ENCODE results near the gene IFI30. TPM values are rescaled to one million over a fixed set of nuclear protein-coding genes. Genes with fewer than 3 reads are reported as not detected.

IFI30 gene
- total RNA-seq, 1 experiment from 2014 or later = 416 TPM

DNA sequence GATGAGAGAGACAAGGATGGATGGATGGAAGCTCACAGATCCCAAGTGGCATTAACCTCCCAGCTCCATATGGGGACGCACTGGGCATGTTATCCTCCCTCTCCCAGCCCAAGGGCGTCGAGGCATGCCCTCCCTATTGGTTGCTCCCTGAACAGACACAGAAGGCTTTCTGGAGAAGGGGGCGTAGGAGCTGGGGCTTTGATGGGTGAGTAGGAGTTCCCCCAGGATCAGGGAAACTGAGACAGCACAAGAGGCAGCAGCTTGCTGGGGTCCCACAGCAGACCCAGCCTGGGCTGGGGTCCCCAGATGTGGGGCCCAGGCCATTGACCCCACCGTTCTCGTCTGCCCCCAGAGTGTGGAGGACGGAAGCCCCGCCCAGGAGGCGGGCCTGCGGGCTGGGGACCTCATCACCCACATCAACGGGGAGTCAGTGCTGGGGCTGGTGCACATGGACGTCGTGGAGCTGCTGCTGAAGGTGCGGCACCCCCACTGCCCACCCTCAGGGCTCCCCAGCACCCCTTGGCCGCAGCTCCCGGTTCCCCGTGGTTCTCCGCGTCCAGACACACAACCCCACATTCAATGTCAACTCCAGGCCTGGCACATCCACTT lies 28.1 kb upstream of the IFI30 start:
- no peak overlapping the region for H3K27ac ChIP-seq (ENCODE audit: low read length)
- H3K4me3 ChIP-seq (ENCODE audit: low read length) = no peak overlapping the region
- H2AFZ ChIP-seq (ENCODE audit: low read length) = no peak overlapping the region
- H3K79me2 ChIP-seq (ENCODE audit: low read length) = no peaks in the 10 kb centered on the region
- no peak overlapping the region for H3K4me2 ChIP-seq (ENCODE audit: low read depth, low read length, poor library complexity, severe bottlenecking)
- no peaks in the 10 kb centered on the region for H3K9me2 ChIP-seq (replicated peaks; ENCODE audit: insufficient read depth, low read length)
- H3K4me1 ChIP-seq (ENCODE audit: low read length) = no peaks in the 10 kb centered on the region
- no peaks in the 10 kb centered on the region for H3K27me3 ChIP-seq (ENCODE audit: low read length)
- no peaks in the 10 kb centered on the region for H3K9me3 ChIP-seq (ENCODE audit: low read length)
- 0 out of 2 replicates have a peak, but pooled peaks cover 5% of the 10 kb centered on the region for H3K36me3 ChIP-seq (ENCODE audit: insufficient read depth, low read length)
- no peak overlapping the region for H3K9ac ChIP-seq (ENCODE audit: low read length)
- no peaks in the 10 kb centered on the region for H4K20me1 ChIP-seq (ENCODE audit: insufficient read depth, low read depth, low read length)
- DNase-seq = no peak

DNA sequence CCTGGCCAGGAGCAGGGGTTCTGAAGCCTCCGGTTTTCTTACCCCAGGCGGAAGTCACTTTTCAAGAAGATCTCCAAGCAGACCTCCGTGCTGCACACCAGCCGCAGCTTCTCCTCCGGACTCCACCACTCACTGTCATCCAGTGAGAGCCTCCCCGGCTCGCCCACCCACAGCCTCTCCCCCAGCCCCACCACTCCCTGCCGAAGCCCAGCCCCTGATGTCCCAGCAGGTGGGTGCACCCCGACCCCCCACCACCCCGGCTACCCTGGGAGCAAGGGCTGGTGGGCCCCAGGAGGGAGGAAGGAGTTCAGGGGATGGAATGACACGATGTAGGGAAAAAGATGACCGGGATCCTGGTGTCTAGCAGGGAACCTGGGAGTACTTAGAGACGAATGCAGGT lies 26.2 kb upstream of the IFI30 start:
- H4K20me1 ChIP-seq (ENCODE audit: insufficient read depth, low read depth, low read length) = no peaks in the 10 kb centered on the region
- H3K9ac ChIP-seq (ENCODE audit: low read length) = no peak overlapping the region
- no peak overlapping the region for H3K27ac ChIP-seq (ENCODE audit: low read length)
- peaks cover 12% of the 10 kb centered on the region for H3K4me1 ChIP-seq (ENCODE audit: low read length)
- H3K4me2 ChIP-seq (ENCODE audit: low read depth, low read length, poor library complexity, severe bottlenecking) = no peak overlapping the region
- no peaks in the 10 kb centered on the region for H3K9me3 ChIP-seq (ENCODE audit: low read length)
- DNase-seq = no peak
- H3K4me3 ChIP-seq (ENCODE audit: low read length) = no peak overlapping the region
- H3K27me3 ChIP-seq (ENCODE audit: low read length) = no peaks in the 10 kb centered on the region
- H3K9me2 ChIP-seq (replicated peaks; ENCODE audit: insufficient read depth, low read length) = no peaks in the 10 kb centered on the region
- no peak overlapping the region for H2AFZ ChIP-seq (ENCODE audit: low read length)
- H3K79me2 ChIP-seq (ENCODE audit: low read length) = no peaks in the 10 kb centered on the region
- H3K36me3 ChIP-seq (ENCODE audit: insufficient read depth, low read length) = no peaks in the 10 kb centered on the region

DNA sequence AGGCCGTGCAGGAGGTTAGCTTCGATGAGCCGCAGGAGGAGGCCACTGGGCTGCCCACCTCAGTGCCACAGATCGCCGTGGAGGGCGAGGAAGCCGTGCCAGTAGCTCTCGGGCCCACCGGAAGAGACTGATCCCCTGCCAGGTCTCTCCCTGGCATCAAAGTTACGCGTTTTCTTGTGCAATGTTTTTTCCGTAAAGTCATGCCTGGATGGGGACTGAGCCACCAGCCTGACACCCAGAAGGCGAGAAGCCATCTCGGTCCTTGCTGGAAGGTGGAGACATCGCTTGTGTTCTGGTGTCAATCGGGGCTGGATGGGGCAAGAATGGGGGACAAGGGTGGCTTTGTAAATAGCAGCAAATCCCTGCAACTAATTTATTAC lies 24.0 kb upstream of the IFI30 start:
- no peak for DNase-seq
- Histone ChIP-seq H2AFZ (ENCODE audit: low read length) (no peak overlapping the region), H3K36me3 (ENCODE audit: insufficient read depth, low read length) (no peaks in the 10 kb centered on the region), H3K4me1 (ENCODE audit: low read length) (peaks cover 23% of the 10 kb centered on the region), H3K27me3 (ENCODE audit: low read length) (no peaks in the 10 kb centered on the region), H3K9me2 (replicated peaks; ENCODE audit: insufficient read depth, low read length) (no peaks in the 10 kb centered on the region), H3K4me3 (ENCODE audit: low read length) (no peak overlapping the region), H4K20me1 (ENCODE audit: insufficient read depth, low read depth, low read length) (no peaks in the 10 kb centered on the region), H3K27ac (ENCODE audit: low read length) (no peak overlapping the region), H3K4me2 (ENCODE audit: low read depth, low read length, poor library complexity, severe bottlenecking) (no peak overlapping the region), H3K79me2 (ENCODE audit: low read length) (peaks cover 13% of the 10 kb centered on the region), H3K9me3 (ENCODE audit: low read length) (no peaks in the 10 kb centered on the region), H3K9ac (ENCODE audit: low read length) (no peak overlapping the region)

DNA sequence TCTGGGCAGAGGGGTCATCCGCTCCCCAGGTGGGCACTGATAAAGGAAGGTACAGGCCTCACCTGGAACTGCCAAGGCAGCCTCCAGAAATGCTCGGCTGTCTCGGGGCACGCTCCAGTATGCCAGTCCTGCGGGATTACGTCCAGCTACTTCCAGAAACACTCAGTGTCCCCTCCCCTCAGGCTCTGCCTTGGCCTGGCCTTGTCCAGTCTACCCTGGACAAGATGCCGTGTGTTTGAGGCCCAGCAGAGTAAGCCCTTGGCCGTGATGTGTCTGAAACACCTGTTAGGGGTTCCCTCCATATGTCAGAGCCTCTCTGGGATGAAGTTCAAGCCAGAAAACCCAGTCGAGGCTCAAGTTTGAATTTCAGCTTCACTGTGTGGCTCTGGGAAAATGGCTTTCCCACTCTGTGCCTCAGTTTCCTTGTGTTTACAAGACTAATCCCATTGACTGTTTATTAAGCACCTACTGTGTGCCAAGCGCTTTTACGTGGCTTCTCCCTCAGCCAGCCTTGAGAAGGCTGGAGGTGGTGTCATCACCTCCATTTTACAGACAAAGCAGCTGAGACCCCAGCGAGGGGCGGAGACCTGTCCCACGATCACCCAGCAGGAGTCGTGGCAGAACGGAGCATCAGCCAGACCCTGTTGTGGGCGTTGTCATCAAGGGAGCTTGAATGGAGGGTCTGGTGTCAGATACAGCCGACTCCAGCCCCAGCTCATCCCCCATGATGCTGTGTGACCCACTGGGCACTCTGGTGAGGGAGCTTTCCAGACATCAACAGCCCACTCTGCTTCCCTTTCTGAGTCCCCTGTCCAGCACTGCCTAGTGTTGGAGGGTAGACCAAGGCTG lies 22.6 kb upstream of the IFI30 start:
- peak overlapping the region; percentile 49; the same call in 1 of the 2 replicates for H3K4me3 ChIP-seq (ENCODE audit: low read length)
- no peaks in the 10 kb centered on the region for H3K27me3 ChIP-seq (ENCODE audit: low read length)
- no peaks in the 10 kb centered on the region for H3K36me3 ChIP-seq (ENCODE audit: insufficient read depth, low read length)
- no peaks in the 10 kb centered on the region for H4K20me1 ChIP-seq (ENCODE audit: insufficient read depth, low read depth, low read length)
- H3K27ac ChIP-seq (ENCODE audit: low read length) = peak overlapping the region; percentile 96
- H3K9me2 ChIP-seq (replicated peaks; ENCODE audit: insufficient read depth, low read length) = no peaks in the 10 kb centered on the region
- H3K9me3 ChIP-seq (ENCODE audit: low read length) = no peaks in the 10 kb centered on the region
- peaks cover 23% of the 10 kb centered on the region for H3K4me1 ChIP-seq (ENCODE audit: low read length)
- H3K9ac ChIP-seq (ENCODE audit: low read length) = peak overlapping the region; percentile 98
- no peak for DNase-seq
- H3K4me2 ChIP-seq (ENCODE audit: low read depth, low read length, poor library complexity, severe bottlenecking) = peak overlapping the region; percentile 92
- H3K79me2 ChIP-seq (ENCODE audit: low read length) = peaks cover 19% of the 10 kb centered on the region
- H2AFZ ChIP-seq (ENCODE audit: low read length) = no peak overlapping the region

DNA sequence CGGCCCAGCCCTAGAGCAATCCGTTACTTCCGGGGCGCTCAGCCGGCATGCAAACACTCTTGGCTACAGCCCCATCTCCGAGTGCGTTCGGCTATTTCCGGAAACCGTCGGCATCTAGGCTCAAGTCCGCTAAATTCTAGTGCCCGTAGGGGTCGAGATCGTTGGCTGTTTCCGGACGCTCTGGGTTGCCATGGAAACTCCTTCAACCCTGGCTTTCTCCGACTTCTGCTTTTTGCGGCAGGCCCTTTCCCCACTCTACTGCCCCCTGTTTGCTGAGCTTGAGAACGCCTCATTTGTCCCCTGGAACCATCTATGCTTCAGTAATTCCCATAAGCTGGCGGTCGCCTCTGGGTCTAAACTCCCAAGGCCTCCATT lies 21.2 kb upstream of the IFI30 start:
- H3K27me3 ChIP-seq (ENCODE audit: low read length) = no peaks in the 10 kb centered on the region
- peak; percentile 100 for DNase-seq
- H3K9me2 ChIP-seq (replicated peaks; ENCODE audit: insufficient read depth, low read length) = no peaks in the 10 kb centered on the region
- H3K9me3 ChIP-seq (ENCODE audit: low read length) = no peaks in the 10 kb centered on the region
- H3K9ac ChIP-seq (ENCODE audit: low read length) = peak overlapping the region; percentile 98
- H3K4me1 ChIP-seq (ENCODE audit: low read length) = peaks cover 30% of the 10 kb centered on the region
- H3K4me3 ChIP-seq (ENCODE audit: low read length) = peak overlapping the region; percentile 72
- H3K79me2 ChIP-seq (ENCODE audit: low read length) = peaks cover 23% of the 10 kb centered on the region
- H3K27ac ChIP-seq (ENCODE audit: low read length) = peak overlapping the region; percentile 96
- no peaks in the 10 kb centered on the region for H4K20me1 ChIP-seq (ENCODE audit: insufficient read depth, low read depth, low read length)
- peak overlapping the region; percentile 92 for H3K4me2 ChIP-seq (ENCODE audit: low read depth, low read length, poor library complexity, severe bottlenecking)
- no peaks in the 10 kb centered on the region for H3K36me3 ChIP-seq (ENCODE audit: insufficient read depth, low read length)
- peak overlapping the region; percentile 93; the same call in 1 of the 2 replicates for H2AFZ ChIP-seq (ENCODE audit: low read length)

DNA sequence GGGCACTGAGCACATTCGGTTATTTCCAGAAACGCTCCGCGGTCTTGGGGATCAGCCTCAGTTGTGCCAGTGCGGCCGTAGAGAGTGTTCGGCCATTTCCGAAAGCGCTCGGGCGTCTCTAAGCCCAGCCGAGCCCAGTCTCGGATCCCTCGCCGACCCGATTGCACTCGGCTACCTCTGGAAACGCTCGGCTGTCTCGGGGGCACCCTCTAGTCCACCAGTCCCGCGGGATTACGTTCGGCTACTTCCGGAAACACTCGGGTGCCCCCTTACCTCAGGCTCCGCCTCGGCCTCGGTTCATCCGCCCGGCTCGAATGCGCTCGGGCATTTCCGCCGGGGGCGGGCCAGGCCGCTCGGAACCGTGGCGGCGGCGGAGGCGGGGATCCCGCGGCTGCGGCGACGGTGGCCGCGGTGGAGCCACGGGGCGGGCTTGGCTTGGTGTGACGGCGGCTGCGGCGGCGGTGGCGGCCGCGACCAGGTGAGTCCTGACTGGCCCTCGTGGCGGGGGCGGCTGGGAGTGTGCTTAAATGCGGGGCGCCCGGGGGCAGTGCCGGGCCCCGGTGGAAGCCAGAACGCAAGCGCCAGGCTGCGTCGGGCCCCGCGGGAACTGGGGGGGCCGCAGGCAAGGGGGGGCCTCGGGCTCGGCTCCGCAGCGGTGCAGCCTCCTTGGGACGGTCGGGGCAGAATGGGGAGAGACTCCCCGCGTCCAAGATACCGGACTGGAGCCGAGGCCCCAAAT lies 20.6 kb upstream of the IFI30 start, which contains the start of gene PIK3R2:
Gene PIK3R2, plus strand, starts transcription at position 347 of the 739 bp plus-strand sequence. CDS start 2,717 bp downstream, outside the sequence.
- Histone ChIP-seq H3K36me3 (ENCODE audit: insufficient read depth, low read length) (no peaks in the 10 kb centered on the region), H3K9ac (ENCODE audit: low read length) (peak within 1 kb of the TSS; percentile 98), H4K20me1 (ENCODE audit: insufficient read depth, low read depth, low read length) (no peaks in the 10 kb centered on the region), H3K4me1 (ENCODE audit: low read length) (peaks cover 31% of the 10 kb centered on the region), H3K4me3 (ENCODE audit: low read length) (peak within 1 kb of the TSS; percentile 72), H3K9me2 (replicated peaks; ENCODE audit: insufficient read depth, low read length) (no peaks in the 10 kb centered on the region), H3K27ac (ENCODE audit: low read length) (peak within 1 kb of the TSS; percentile 96), H3K27me3 (ENCODE audit: low read length) (no peaks in the 10 kb centered on the region), H3K79me2 (ENCODE audit: low read length) (peaks cover 23% of the 10 kb centered on the region), H2AFZ (ENCODE audit: low read length) (peak within 1 kb of the TSS; percentile 93; the same call in 1 of the 2 replicates), H3K4me2 (ENCODE audit: low read depth, low read length, poor library complexity, severe bottlenecking) (peak within 1 kb of the TSS; percentile 92), H3K9me3 (ENCODE audit: low read length) (no peaks in the 10 kb centered on the region)
- DNase-seq = peak; percentile 100

DNA sequence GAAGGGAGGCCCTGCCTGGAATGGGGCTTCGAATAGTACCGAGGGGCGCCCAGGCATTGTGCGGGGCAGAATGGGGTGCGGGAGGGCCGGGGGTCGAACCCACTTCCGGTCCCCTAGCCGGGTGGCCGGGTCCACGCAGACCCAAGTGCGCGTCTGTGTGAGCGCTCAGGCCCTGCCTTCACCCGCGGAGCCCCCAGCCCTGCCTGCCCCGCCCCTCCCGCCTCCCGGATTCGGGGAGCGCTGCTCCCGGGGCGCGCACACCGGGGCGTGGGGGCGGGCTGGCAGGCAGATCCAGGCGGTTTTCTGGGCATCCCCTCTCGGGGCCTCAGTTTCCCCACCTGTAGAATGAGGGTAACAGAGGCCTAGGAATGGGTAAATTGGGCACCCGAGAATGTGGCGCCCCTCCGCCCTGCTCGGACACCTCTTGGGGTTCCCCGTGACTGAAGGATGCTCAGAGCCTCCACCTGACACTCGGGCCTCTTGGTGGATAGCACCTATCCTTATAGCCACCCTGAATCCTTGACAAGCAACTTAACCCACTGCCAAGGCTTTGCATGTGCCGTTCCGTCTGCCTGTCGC lies 20.0 kb upstream of the IFI30 start:
- Histone ChIP-seq H3K9me2 (replicated peaks; ENCODE audit: insufficient read depth, low read length) (no peaks in the 10 kb centered on the region), H3K36me3 (ENCODE audit: insufficient read depth, low read length) (no peaks in the 10 kb centered on the region), H3K27ac (ENCODE audit: low read length) (peak overlapping the region; percentile 96), H3K9ac (ENCODE audit: low read length) (peak overlapping the region; percentile 98), H4K20me1 (ENCODE audit: insufficient read depth, low read depth, low read length) (no peaks in the 10 kb centered on the region), H3K9me3 (ENCODE audit: low read length) (no peaks in the 10 kb centered on the region), H3K79me2 (ENCODE audit: low read length) (peaks cover 23% of the 10 kb centered on the region), H3K4me2 (ENCODE audit: low read depth, low read length, poor library complexity, severe bottlenecking) (peak overlapping the region; percentile 92), H3K27me3 (ENCODE audit: low read length) (no peaks in the 10 kb centered on the region), H3K4me1 (ENCODE audit: low read length) (peaks cover 31% of the 10 kb centered on the region), H3K4me3 (ENCODE audit: low read length) (peak overlapping the region; percentile 72), H2AFZ (ENCODE audit: low read length) (no peak overlapping the region)
- DNase-seq = peak; percentile 75

Data from Karpas-422 (cell line).